Measurements from ENCODE around the gene P3H1.
"Not testable (repeated sequence)": the region's sequence is repeated elsewhere in the genome, so short reads cannot be mapped to it uniquely, and the experiment has no call there.

Gene P3H1

GRCh38 chr1:42730002-42730401 lies 36.8 kb downstream of the P3H1 start:
- DNase-seq, result no peak

GRCh38 chr1:42725820-42726219 lies 41.0 kb downstream of the P3H1 start:
- not testable (repeated sequence) for DNase-seq

GRCh38 chr1:42723511-42723910 lies 43.3 kb downstream of the P3H1 start:
- DNase-seq, result no peak

- DNase-seq, result not testable (repeated sequence)
Measured at GRCh38 chr1:42722403-42722802, 44.4 kb downstream of the P3H1 start.

GRCh38 chr1:42721926-42722325 lies 44.9 kb downstream of the P3H1 start:
- DNase-seq, result no peak

- no peak for DNase-seq
Measured at GRCh38 chr1:42720868-42721267, 46.0 kb downstream of the P3H1 start.

- DNase-seq, result not testable (repeated sequence)
Measured at GRCh38 chr1:42714441-42714840, 52.4 kb downstream of the P3H1 start.

- no peak for DNase-seq
Measured at GRCh38 chr1:42713293-42713692, 53.5 kb downstream of the P3H1 start.

- DNase-seq, result not testable (repeated sequence)
Measured at GRCh38 chr1:42712808-42713207, 54.0 kb downstream of the P3H1 start.

GRCh38 chr1:42703888-42704464 lies 62.9 kb downstream of the P3H1 start:
- no peak for DNase-seq

- DNase-seq, result no peak
Measured at GRCh38 chr1:42700006-42700405, 66.8 kb downstream of the P3H1 start.

- DNase-seq, result no peak
Measured at GRCh38 chr1:42698081-42698813, 68.6 kb downstream of the P3H1 start.

Data from fibroblast of skin of back (primary cell).